ENCODE data around the gene CDC37. TPM values are rescaled to one million over a fixed set of nuclear protein-coding genes. Genes with fewer than 3 reads are reported as not detected.

Gene CDC37
- total RNA-seq, 6 experiments from 2014 or later, result 222 to 280 (median 250) TPM

DNA sequence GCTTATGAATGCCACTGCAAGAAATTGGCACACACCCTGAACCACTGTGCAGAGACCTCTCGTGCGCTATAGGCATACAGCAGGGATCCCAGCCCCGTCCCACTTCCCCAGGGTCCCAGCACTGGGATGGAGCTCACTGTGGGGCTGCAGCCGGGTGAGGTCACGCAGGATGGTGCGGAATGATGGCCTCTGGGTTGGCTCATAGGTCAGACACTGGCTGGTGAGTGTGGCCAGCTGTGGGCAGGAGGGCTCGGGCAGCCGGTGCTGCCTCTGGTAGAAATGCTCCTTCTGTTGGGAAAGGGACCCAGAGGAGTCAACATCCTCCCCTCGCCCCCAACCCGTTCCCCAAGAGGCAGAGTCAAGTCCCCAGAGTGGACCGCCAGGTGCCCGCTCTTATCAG lies 46.9 kb downstream of the CDC37 start:
- H3K9me3 Mint-ChIP-seq, result no peaks in the 10 kb centered on the region
- H3K36me3 Mint-ChIP-seq (ENCODE audit: low read depth), result peaks cover 24% of the 10 kb centered on the region
- no peaks in the 10 kb centered on the region for H3K4me1 Mint-ChIP-seq (ENCODE audit: low read depth)
- DNase-seq, result no peak
- peaks cover 4% of the 10 kb centered on the region; the same call in 1 of the 2 replicates for H3K27me3 Mint-ChIP-seq (ENCODE audit: insufficient read depth)
- no peak overlapping the region for H3K4me3 Mint-ChIP-seq
- H3K27ac Mint-ChIP-seq, result no peak overlapping the region
- no peak for TF ChIP-seq CTCF (IDR thresholded peaks at IDR 0.05)

DNA sequence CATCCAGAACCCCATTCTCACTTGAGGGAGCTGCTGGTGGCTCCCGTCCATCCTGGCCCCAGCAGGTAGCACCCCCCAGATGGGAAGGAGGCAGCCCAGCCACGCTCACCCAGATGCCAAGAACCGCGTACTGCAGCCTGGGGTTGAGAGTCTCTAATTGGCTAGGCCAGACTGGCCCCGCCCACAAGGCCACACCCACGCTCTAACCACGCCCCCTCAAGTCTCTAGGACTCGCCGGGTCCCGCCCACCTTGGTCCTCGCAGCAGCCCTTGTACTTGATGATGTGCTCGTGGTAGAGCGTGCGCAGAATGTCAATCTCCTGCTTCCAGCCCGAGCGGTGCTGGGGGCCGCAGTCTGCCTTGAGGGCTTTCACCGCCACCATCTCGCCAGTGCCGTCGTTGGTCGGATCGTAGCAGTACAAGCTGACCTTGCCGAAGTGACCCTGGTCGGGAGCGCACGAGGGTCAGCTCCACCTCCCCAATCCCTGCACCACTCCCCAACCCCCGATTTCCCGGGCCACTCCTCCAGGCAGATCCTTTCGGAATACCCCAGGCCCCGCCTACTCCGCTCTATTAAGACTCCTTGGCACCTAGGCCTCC lies 49.5 kb downstream of the CDC37 start:
- Mint-ChIP-seq H3K27me3 (ENCODE audit: insufficient read depth) (no peaks in the 10 kb centered on the region), H3K9me3 (no peaks in the 10 kb centered on the region), H3K4me1 (ENCODE audit: low read depth) (no peaks in the 10 kb centered on the region), H3K27ac (no peak overlapping the region), H3K4me3 (no peak overlapping the region), H3K36me3 (ENCODE audit: low read depth) (peaks cover 18% of the 10 kb centered on the region)
- TF ChIP-seq CTCF (IDR thresholded peaks at IDR 0.05), result no peak
- no peak for DNase-seq

GRCh38 chr19:10352764-10353671 lies 50.3 kb downstream of the CDC37 start:
- TF ChIP-seq CTCF (IDR thresholded peaks at IDR 0.05), result no peak
- H3K9me3 Mint-ChIP-seq, result no peaks in the 10 kb centered on the region
- peaks cover 18% of the 10 kb centered on the region for H3K36me3 Mint-ChIP-seq (ENCODE audit: low read depth)
- H3K27ac Mint-ChIP-seq, result no peak overlapping the region
- no peaks in the 10 kb centered on the region for H3K4me1 Mint-ChIP-seq (ENCODE audit: low read depth)
- no peak for DNase-seq
- H3K4me3 Mint-ChIP-seq, result no peak overlapping the region
- H3K27me3 Mint-ChIP-seq (ENCODE audit: insufficient read depth), result no peaks in the 10 kb centered on the region

GRCh38 chr19:10346509-10346908 lies 56.8 kb downstream of the CDC37 start:
- Mint-ChIP-seq H3K36me3 (ENCODE audit: low read depth) (no peaks in the 10 kb centered on the region), H3K27me3 (ENCODE audit: insufficient read depth) (peaks cover 4% of the 10 kb centered on the region; the same call in 1 of the 2 replicates), H3K4me1 (ENCODE audit: low read depth) (peaks cover 27% of the 10 kb centered on the region), H3K9me3 (no peaks in the 10 kb centered on the region), H3K4me3 (peak overlapping the region; percentile 36; the same call in 1 of the 2 replicates), H3K27ac (peak overlapping the region; percentile 72)
- no peak for TF ChIP-seq CTCF (IDR thresholded peaks at IDR 0.05)
- DNase-seq, result peak; percentile 10

GRCh38 chr19:10344780-10345179 lies 58.6 kb downstream of the CDC37 start:
- H3K4me1 Mint-ChIP-seq (ENCODE audit: low read depth), result peaks cover 27% of the 10 kb centered on the region
- peaks cover 4% of the 10 kb centered on the region; the same call in 1 of the 2 replicates for H3K27me3 Mint-ChIP-seq (ENCODE audit: insufficient read depth)
- TF ChIP-seq CTCF (IDR thresholded peaks at IDR 0.05), result no peak
- no peak overlapping the region for H3K4me3 Mint-ChIP-seq
- H3K36me3 Mint-ChIP-seq (ENCODE audit: low read depth), result no peaks in the 10 kb centered on the region
- H3K9me3 Mint-ChIP-seq, result no peaks in the 10 kb centered on the region
- DNase-seq, result peak; percentile 86
- peak overlapping the region; percentile 90 for H3K27ac Mint-ChIP-seq
